K562 (cell line): ENCODE results near the gene SPATS2. TPM values are rescaled to one million over a fixed set of nuclear protein-coding genes. Genes with fewer than 3 reads are reported as not detected.

Source experiments
- ATAC-seq: fragments of 200-7000 bp; cut with Tn5 transposase; 3 replicates; pipeline ENCODE4 v1.9.1; 2020; ENCODE audit warnings: moderate library complexity
- BruUV-seq: library from RNA; stranded (reverse); fragments of 400-500 nt; replicated peaks from 2 replicates; lab custom pipeline; 2021; lab: Mats Ljungman, UMichigan
- CTCF ChIA-PET: fragments of 300-600 bp; formaldehyde crosslinking; extraction: SDS; loops from one replicate; lab custom pipeline; 2021; ENCODE audit warnings: low intra/inter-chr PET ratio; lab: Yijun Ruan, JAX
- POLR2A ChIA-PET: fragments of 300-600, 350-650 bp; sonication (Branson Sonifier 250); formaldehyde crosslinking; extraction: SDS; loops from one replicate; lab custom pipeline; 2021; ENCODE audit warnings: antibody characterized with exemption, inconsistent platforms; lab: Yijun Ruan, JAX
- DNase-seq, 4 experiments: peaks; one replicate each; pipeline versions ENCODE4 v3.0.0 to v3.0.0-alpha.2; 2011 to 2018; ENCODE audit warnings: low spot score in 3 of 4, mixed read lengths in 3 of 4; ENCODE audit errors: extremely low read depth in 1 of 4
- FAIRE-seq: peaks from 2 replicates; lab custom pipeline; 2011; peaks lifted over from hg19 to GRCh38; lab: Jason Lieb, UNC
- H2AFZ ChIP-seq: 2 replicates; pipeline ENCODE4 v1.6.0; 2011; ENCODE audit warnings: low read depth, low read length, control low read depth, inconsistent platforms
- H3K27ac ChIP-seq: fragments of 200-600 bp; 3 replicates; pipeline ENCODE4 v1.8.0; 2011; ENCODE audit warnings: low read depth, mild to moderate bottlenecking, control low read depth, inconsistent platforms, low read length, moderate library complexity, mixed read lengths; ENCODE audit errors: extremely low read depth
- H3K27me3 ChIP-seq, 2 experiments: fragments of 300-600 bp in 1 of 2; 2 replicates in 1 of 2; 3 replicates in 1 of 2; pipeline versions ENCODE4 v1.6.0 to v1.8.0; 2011; ENCODE audit warnings: inconsistent platforms in 2 of 2, low read length in 2 of 2, mild to moderate bottlenecking in 1 of 2, mixed read lengths in 1 of 2, moderate library complexity in 1 of 2; ENCODE audit not compliant: control insufficient read depth in 2 of 2, insufficient read depth in 2 of 2
- H3K36me3 ChIP-seq: fragments of 300-600 bp; 3 replicates; pipeline ENCODE4 v1.8.0; 2011; ENCODE audit warnings: mild to moderate bottlenecking, low read length, inconsistent platforms; ENCODE audit not compliant: control insufficient read depth, insufficient read depth
- H3K4me1 ChIP-seq, 2 experiments: fragments of 200-600 bp in 1 of 2; replicated peaks in 1 of 2; 2 replicates in 1 of 2; 3 replicates in 1 of 2; pipeline versions ENCODE4 v1.5.1 to v1.8.0; 2011; ENCODE audit warnings: inconsistent platforms in 2 of 2, low read length in 2 of 2, mild to moderate bottlenecking in 1 of 2, mixed read lengths in 1 of 2, moderate library complexity in 1 of 2; ENCODE audit not compliant: control insufficient read depth in 2 of 2, insufficient read depth in 2 of 2
- H3K4me2 ChIP-seq: 2 replicates; pipeline ENCODE4 v1.6.1; 2011; ENCODE audit warnings: low read length, control low read depth, inconsistent platforms, mixed read lengths; ENCODE audit not compliant: insufficient read depth
- H3K4me3 ChIP-seq: fragments of 200-600 bp; sonication (generic), shearing (Covaris generic); 2 replicates; pipeline ENCODE4 v1.5.1; 2016; ENCODE audit warnings: control low read depth, inconsistent platforms
- H3K79me2 ChIP-seq: fragments of 200-600 bp; 3 replicates; pipeline ENCODE4 v1.8.0; 2011; ENCODE audit warnings: low read length, inconsistent platforms; ENCODE audit not compliant: control insufficient read depth, insufficient read depth
- H3K9ac ChIP-seq, 2 experiments: 2 replicates each; pipeline versions ENCODE4 v1.6.0 to v1.6.1; 2011; ENCODE audit warnings: low read depth in 2 of 2, low read length in 2 of 2, control low read depth in 1 of 2, inconsistent platforms in 1 of 2, mild to moderate bottlenecking in 1 of 2, mixed read lengths in 1 of 2; ENCODE audit not compliant: insufficient read depth in 1 of 2
- H3K9me1 ChIP-seq: one replicate; pipeline ENCODE4 v1.6.0; 2011; ENCODE audit warnings: inconsistent platforms, mild to moderate bottlenecking, low read length, moderate library complexity; ENCODE audit not compliant: control insufficient read depth, insufficient read depth
- H3K9me3 ChIP-seq: replicated peaks from 2 replicates; pipeline ENCODE4 v1.5.1; 2011; ENCODE audit warnings: low read depth, low read length, inconsistent platforms; ENCODE audit not compliant: control insufficient read depth, insufficient read depth
- H4K20me1 ChIP-seq: replicated peaks from 2 replicates; pipeline ENCODE4 v1.6.1; 2011; ENCODE audit warnings: low read length, inconsistent platforms, mixed read lengths; ENCODE audit not compliant: control insufficient read depth, insufficient read depth
- BCOR ChIP-seq: fragments of 450-650 bp; IDR thresholded peaks from 2 replicates; pipeline ENCODE4 v1.6.1; 2016
- CCAR2 ChIP-seq: fragments of 200-400 bp; formaldehyde crosslinking; IDR thresholded peaks from 2 replicates; pipeline ENCODE4 v1.6.1; 2017; ENCODE audit warnings: mild to moderate bottlenecking, low read depth, low read length
- HCFC1 ChIP-seq: IDR thresholded peaks from 2 replicates; pipeline ENCODE4 v1.6.1; 2012; ENCODE audit warnings: low read depth, low read length, improper control_type of control experiment
- L3MBTL2 ChIP-seq: fragments of 450-650 bp; IDR thresholded peaks from 2 replicates; pipeline ENCODE4 v1.6.1; 2016; ENCODE audit warnings: mild to moderate bottlenecking, moderate library complexity
- MYC ChIP-seq, 2 experiments: fragments of 250-450 bp in 1 of 2; sonication (Bioruptor Pico) in 1 of 2; IDR thresholded peaks; 2 replicates each; pipeline versions ENCODE4 v1.5.1 to v1.6.1; 2012 to 2021; ENCODE audit warnings: low read depth in 2 of 2, borderline replicate concordance in 1 of 2, improper control_type of control experiment in 1 of 2, low read length in 1 of 2, mild to moderate bottlenecking in 1 of 2, moderate library complexity in 1 of 2
- SIN3B ChIP-seq: fragments of 450-650 bp; IDR thresholded peaks from 2 replicates; pipeline ENCODE4 v1.6.1; 2017; ENCODE audit warnings: low read depth, mild to moderate bottlenecking, moderate library complexity
- ZNF274 ChIP-seq: IDR thresholded peaks from 2 replicates; pipeline ENCODE4 v1.6.1; 2011; ENCODE audit warnings: low read depth, mild to moderate bottlenecking, low read length, moderate library complexity, borderline replicate concordance
- ZNF583 ChIP-seq: fragments of 250-450 bp; sonication (Bioruptor Pico); IDR thresholded peaks from 2 replicates; pipeline ENCODE4 v1.4.0; 2020
- WGBS: fragments of 100-300 bp; shearing (Covaris generic); methylation state at CpG from one replicate; pipeline ENCODE4 v1.1.6; 2016; ENCODE audit warnings: low coverage, mixed read lengths; ENCODE audit not compliant: insufficient coverage; ENCODE audit errors: missing lambda C conversion rate; 5-methylcytosine and 5-hydroxymethylcytosine counted together
- in situ Hi-C: fragments of 300-500 bp; cut with MboI; formaldehyde crosslinking; loops from 4 replicates; pipeline ENCODE4 v1.15.0; 2018; ENCODE audit warnings: inconsistent platforms, mixed read lengths
- intact Hi-C: fragments of 100-400 bp; cut with micrococcal nuclease; formaldehyde crosslinking; loops from 2 replicates; pipeline ENCODE4 v1.14.2; 2022
- polyA plus RNA-seq, 8 experiments: library from polyadenylated mRNA; depleted of rRNA in 4 of 8; stranded (reverse) in 5 of 8; unstranded in 3 of 8; fragments of >200 nt; fragmentation: Nextera tagmentation in 2 of 8; fragmentation: Illumina TruSeq in 1 of 8; extraction: Ambion mirVana in 2 of 8; extraction: Trizol in 1 of 8; gene quantifications; 2 replicates each; pipeline versions ENCODE4 v1.2.1 to v1.2.3, GENCODE V29; 2011 to 2014; ENCODE audit warnings: inconsistent platforms in 1 of 8, missing spikeins in 1 of 8
- total RNA-seq, 7 experiments: library from RNA; depleted of rRNA in 6 of 7; stranded (reverse); fragments of >200 nt in 6 of 7; fragmentation: Illumina TruSeq in 2 of 7; extraction: Trizol in 2 of 7; gene quantifications; 2 replicates each; pipeline versions ENCODE4 v1.2.1 to v1.2.3, GENCODE V29; 2011 to 2021; ENCODE audit warnings: low replicate concordance in 1 of 7
- TF ChIP-seq, protein P1 (sequence below): fragments of 250-450 bp; sonication (Bioruptor Pico); IDR thresholded peaks from 2 replicates; pipeline ENCODE4 v1.5.0; 2021
- TF ChIP-seq, protein P2 (sequence below), 2 experiments: fragments of 450-650 bp; conservative IDR thresholded peaks; 2 replicates each; pipeline ENCODE4 v1.6.1; 2017; ENCODE audit warnings: mild to moderate bottlenecking in 2 of 2, moderate library complexity in 2 of 2

Gene SPATS2
- total and polyA plus RNA-seq, 9 of the 15 experiments (the other 6 are each of a cell fraction or from before 2014, with no cell fraction given), result 5.4 to 48.2 (median 17.5) TPM

DNA sequence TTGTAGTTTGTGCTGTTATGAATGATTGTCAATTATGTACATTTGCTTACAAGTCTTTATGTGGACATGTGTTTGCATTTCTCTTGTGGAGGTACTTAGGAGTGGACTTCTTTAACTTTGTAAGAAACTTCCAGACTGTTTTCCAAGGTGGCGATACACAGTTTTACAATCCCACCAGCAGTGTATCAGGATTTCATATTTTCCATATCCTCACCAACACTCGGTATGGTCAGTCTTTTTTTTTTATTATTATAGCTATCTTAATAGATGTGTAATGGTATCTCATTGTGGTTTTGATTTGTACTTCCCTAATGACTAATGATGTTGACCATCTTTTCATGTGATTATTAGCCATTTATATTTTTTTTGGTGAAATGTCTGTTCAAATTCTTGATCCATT lies 97.9 kb downstream of the SPATS2 start:
- FAIRE-seq (no peak), ATAC-seq (no peak), DNase-seq (no peak)
- Histone ChIP-seq H3K9me3 (no peaks in the 10 kb centered on the region), H3K9me1 (no peaks in the 10 kb centered on the region), H3K9ac (no peak overlapping the region), H3K27ac (no peak overlapping the region), H4K20me1 (no peaks in the 10 kb centered on the region), H3K36me3 (0 out of 3 replicates have a peak, but pooled peaks cover 3% of the 10 kb centered on the region), H3K4me2 (no peak overlapping the region), H3K79me2 (no peaks in the 10 kb centered on the region), H3K4me3 (no peak overlapping the region), H3K4me1 (no peaks in the 10 kb centered on the region; a peak in 1 of 5 replicates), H3K27me3 (no peaks in the 10 kb centered on the region), H2AFZ (no peak overlapping the region)
- no TSS peak for BruUV-seq
- POLR2A ChIA-PET, result no interaction called here
- TF ChIP-seq, protein P1, sequence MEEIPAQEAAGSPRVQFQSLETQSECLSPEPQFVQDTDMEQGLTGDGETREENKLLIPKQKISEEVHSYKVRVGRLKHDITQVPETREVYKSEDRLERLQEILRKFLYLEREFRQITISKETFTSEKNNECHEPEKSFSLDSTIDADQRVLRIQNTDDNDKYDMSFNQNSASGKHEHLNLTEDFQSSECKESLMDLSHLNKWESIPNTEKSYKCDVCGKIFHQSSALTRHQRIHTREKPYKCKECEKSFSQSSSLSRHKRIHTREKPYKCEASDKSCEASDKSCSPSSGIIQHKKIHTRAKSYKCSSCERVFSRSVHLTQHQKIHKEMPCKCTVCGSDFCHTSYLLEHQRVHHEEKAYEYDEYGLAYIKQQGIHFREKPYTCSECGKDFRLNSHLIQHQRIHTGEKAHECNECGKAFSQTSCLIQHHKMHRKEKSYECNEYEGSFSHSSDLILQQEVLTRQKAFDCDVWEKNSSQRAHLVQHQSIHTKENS, result no peak
- TF ChIP-seq ZNF583 (CRISPR knock-in tag) (no peak), BCOR (no peak), HCFC1 (no peak), ZNF274 (no peak), SIN3B (no peak), L3MBTL2 (no peak), MYC (IDR thresholded peaks at IDR 0.05; ENCODE audit: low read depth, low read length) (no peak), MYC (CRISPR knock-in tag; IDR thresholded peaks at IDR 0.05; ENCODE audit: borderline replicate concordance, low read depth) (no peak), CCAR2 (no peak)
- TF ChIP-seq, protein P2, sequence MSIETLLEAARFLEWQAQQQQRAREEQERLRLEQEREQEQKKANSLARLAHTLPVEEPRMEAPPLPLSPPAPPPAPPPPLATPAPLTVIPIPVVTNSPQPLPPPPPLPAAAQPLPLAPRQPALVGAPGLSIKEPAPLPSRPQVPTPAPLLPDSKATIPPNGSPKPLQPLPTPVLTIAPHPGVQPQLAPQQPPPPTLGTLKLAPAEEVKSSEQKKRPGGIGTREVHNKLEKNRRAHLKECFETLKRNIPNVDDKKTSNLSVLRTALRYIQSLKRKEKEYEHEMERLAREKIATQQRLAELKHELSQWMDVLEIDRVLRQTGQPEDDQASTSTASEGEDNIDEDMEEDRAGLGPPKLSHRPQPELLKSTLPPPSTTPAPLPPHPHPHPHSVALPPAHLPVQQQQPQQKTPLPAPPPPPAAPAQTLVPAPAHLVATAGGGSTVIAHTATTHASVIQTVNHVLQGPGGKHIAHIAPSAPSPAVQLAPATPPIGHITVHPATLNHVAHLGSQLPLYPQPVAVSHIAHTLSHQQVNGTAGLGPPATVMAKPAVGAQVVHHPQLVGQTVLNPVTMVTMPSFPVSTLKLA (conservative IDR thresholded peaks at IDR 0.05), result no peak
- in situ Hi-C loops, result no loop called here
- intact Hi-C loops, result no loop called here
- 88% methylated on average over 2 of the region's 2 CpGs for WGBS
- CTCF ChIA-PET, result no interaction called here
